AG09309 (cell line): ENCODE measurements around the gene RANGRF.

ENCODE experiments used
- DNase-seq: peaks from one replicate; pipeline ENCODE4 v3.0.0-alpha.2; 2010; ENCODE audit warnings: low read depth
- H3K4me3 ChIP-seq: 2 replicates; pipeline ENCODE4 v1.5.1; 2011; ENCODE audit warnings: mild to moderate bottlenecking, low read depth, low read length, moderate library complexity; ENCODE audit not compliant: control insufficient read depth
- TF ChIP-seq, protein P1 (sequence below): IDR thresholded peaks from 2 replicates; pipeline ENCODE4 v1.5.1; 2011; ENCODE audit warnings: mild to moderate bottlenecking, low read depth, low read length, inconsistent platforms; ENCODE audit not compliant: insufficient read depth, control insufficient read depth; ENCODE audit errors: missing control alignments

Gene RANGRF

DNA sequence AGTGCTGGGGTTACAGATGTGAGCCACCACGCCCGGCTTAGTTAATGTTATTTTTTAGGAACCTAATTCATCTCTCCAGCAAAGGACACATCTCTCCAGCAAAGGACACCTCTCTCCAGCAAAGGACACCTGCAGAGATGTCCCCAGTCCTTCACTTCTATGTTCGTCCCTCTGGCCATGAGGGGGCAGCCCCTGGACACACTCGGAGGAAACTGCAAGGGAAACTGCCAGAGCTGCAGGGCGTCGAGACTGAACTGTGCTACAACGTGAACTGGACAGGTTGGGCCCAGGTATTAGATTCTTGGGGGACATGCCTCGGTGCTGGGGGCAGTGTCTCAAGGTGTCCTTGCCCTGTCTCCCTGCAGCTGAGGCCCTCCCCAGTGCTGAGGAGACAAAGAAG lies 34.7 kb upstream of the RANGRF start:
- no peak for DNase-seq
- TF ChIP-seq, protein P1, sequence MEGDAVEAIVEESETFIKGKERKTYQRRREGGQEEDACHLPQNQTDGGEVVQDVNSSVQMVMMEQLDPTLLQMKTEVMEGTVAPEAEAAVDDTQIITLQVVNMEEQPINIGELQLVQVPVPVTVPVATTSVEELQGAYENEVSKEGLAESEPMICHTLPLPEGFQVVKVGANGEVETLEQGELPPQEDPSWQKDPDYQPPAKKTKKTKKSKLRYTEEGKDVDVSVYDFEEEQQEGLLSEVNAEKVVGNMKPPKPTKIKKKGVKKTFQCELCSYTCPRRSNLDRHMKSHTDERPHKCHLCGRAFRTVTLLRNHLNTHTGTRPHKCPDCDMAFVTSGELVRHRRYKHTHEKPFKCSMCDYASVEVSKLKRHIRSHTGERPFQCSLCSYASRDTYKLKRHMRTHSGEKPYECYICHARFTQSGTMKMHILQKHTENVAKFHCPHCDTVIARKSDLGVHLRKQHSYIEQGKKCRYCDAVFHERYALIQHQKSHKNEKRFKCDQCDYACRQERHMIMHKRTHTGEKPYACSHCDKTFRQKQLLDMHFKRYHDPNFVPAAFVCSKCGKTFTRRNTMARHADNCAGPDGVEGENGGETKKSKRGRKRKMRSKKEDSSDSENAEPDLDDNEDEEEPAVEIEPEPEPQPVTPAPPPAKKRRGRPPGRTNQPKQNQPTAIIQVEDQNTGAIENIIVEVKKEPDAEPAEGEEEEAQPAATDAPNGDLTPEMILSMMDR, result peak; percentile 22
- H3K4me3 ChIP-seq, result no peak overlapping the region

DNA sequence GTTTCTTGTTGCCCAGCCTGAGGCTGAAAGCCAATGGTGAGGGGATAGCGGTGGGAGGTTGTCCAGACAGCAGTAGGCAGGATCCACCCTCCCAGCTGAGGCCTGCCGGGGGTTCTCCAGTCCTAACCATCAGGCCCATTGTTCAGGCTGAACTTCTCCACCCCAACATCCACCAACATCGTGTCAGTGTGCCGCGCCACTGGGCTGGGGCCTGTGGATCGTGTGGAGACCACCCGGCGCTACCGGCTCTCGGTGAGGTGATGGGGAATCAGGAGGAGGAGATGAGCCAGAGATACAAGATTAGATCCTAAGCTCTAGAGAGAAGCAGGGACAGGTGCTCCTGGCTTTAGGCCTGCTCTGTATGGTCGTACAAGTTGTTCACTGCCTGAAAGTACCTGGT lies 33.6 kb upstream of the RANGRF start:
- no peak overlapping the region for H3K4me3 ChIP-seq
- no peak for DNase-seq
- TF ChIP-seq, protein P1, result no peak

DNA sequence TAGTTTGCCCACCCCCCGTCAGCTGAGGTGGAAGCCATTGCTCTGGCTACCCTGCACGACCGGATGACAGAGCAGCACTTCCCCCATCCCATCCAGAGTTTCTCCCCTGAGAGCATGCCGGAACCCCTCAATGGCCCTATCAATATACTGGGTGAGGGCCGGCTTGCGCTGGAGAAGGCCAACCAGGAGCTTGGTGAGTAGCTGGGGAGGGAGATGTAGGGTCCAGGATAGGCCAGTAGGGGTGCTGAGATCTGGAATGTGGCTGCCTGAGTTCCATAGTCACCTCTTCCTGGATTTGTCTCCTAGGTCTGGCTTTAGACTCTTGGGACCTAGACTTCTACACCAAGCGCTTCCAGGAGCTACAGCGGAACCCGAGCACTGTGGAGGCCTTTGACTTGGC lies 33.0 kb upstream of the RANGRF start:
- no peak for DNase-seq
- no peak overlapping the region for H3K4me3 ChIP-seq
- TF ChIP-seq, protein P1, result peak; percentile 5

DNA sequence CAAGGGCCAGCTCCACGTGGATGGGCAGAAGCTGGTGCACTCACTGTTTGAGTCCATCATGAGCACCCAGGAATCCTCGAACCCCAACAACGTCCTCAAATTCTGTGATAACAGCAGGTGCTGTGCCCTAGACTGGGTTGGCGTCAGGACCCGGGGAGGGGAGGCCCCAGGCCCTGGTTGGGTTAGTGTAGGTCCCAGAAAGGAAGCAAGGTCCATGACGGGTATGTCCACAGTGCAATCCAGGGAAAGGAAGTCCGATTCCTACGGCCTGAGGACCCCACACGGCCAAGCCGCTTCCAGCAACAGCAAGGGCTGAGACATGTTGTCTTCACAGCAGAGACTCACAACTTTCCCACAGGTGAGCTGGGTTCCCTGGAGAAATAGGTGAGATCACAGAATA lies 32.2 kb upstream of the RANGRF start:
- no peak for DNase-seq
- TF ChIP-seq, protein P1, result no peak
- H3K4me3 ChIP-seq, result no peak overlapping the region

DNA sequence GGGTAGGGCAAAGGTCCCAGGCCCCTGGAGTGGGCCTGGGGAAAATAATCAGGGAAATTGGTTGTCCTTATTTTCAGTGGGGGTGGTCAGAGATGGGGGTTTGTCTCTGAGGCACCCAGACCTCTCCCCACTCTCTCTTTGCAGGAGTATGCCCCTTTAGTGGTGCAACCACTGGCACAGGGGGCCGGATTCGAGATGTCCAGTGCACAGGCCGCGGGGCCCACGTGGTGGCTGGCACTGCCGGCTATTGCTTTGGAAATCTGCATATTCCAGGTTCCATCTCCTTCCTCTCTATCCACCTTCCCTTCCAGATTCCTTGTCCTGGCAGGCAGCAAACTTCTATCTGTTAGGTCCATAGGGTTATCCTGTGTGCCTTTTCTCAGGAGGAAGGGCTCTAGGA lies 31.8 kb upstream of the RANGRF start:
- DNase-seq, result no peak
- H3K4me3 ChIP-seq, result no peak overlapping the region
- TF ChIP-seq, protein P1, result no peak

DNA sequence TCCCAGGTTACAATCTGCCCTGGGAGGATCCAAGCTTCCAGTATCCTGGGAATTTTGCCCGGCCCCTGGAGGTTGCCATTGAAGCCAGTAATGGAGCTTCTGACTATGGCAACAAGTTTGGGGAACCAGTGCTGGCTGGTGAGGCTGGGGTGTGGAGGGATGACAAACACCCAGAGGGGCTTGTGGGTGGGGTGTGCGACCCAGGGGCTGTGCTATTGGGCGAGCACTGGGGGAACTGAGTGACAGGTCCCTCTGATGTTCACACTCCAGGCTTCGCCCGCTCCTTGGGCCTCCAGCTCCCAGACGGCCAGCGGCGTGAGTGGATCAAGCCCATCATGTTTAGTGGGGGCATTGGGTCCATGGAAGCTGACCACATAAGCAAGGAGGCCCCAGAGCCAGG lies 30.7 kb upstream of the RANGRF start:
- no peak for DNase-seq
- no peak overlapping the region for H3K4me3 ChIP-seq
- TF ChIP-seq, protein P1, result no peak

DNA sequence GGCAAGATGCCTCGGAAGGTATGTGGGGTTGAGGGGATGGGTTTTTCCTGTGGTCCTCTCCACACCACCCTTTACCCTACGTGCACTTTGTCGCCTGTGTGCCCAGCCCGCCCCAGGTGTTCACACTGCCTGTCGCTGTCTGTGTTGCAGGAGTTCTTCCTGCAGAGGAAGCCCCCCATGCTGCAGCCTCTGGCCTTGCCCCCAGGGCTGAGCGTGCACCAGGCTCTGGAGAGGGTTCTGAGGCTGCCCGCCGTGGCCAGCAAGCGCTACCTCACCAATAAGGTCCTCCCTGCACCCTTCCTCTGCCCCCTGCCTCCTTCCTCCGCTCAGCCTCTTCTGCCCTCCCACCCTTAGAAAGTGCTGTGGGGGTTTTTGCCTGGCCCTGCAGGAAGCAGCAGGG lies 24.1 kb upstream of the RANGRF start:
- TF ChIP-seq, protein P1, result no peak
- DNase-seq, result no peak
- no peak overlapping the region for H3K4me3 ChIP-seq
